GM12873 (cell line): ENCODE measurements around the gene C22orf31.

ENCODE experiments used
- TF ChIP-seq, protein P1 (sequence below): IDR thresholded peaks from 2 replicates; pipeline ENCODE4 v1.5.1; 2012; ENCODE audit warnings: low read depth, mild to moderate bottlenecking, moderate library complexity, low read length, control low read depth; ENCODE audit not compliant: insufficient read depth; ENCODE audit errors: missing control alignments

Gene C22orf31

DNA sequence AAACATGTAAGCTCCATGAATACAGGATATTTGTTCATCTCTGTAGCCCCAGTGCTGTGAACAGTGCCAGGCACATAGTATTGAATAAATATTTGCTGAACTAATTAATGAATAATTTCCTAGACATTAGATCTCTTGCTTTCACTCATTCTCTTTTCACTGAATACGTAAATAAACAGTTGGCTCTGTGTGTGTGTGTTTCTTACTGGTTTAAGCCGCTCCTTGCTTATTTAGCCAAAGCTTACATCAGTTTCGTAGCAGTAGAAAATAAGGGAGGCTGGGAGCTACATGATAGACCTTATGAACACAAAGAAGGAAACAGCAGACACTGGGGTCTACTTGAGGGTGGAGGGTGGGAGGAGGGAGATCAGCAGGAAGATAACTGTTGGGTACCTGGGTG, 28.4 kb upstream of the C22orf31 start:
- TF ChIP-seq, protein P1, sequence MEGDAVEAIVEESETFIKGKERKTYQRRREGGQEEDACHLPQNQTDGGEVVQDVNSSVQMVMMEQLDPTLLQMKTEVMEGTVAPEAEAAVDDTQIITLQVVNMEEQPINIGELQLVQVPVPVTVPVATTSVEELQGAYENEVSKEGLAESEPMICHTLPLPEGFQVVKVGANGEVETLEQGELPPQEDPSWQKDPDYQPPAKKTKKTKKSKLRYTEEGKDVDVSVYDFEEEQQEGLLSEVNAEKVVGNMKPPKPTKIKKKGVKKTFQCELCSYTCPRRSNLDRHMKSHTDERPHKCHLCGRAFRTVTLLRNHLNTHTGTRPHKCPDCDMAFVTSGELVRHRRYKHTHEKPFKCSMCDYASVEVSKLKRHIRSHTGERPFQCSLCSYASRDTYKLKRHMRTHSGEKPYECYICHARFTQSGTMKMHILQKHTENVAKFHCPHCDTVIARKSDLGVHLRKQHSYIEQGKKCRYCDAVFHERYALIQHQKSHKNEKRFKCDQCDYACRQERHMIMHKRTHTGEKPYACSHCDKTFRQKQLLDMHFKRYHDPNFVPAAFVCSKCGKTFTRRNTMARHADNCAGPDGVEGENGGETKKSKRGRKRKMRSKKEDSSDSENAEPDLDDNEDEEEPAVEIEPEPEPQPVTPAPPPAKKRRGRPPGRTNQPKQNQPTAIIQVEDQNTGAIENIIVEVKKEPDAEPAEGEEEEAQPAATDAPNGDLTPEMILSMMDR: no peak

DNA sequence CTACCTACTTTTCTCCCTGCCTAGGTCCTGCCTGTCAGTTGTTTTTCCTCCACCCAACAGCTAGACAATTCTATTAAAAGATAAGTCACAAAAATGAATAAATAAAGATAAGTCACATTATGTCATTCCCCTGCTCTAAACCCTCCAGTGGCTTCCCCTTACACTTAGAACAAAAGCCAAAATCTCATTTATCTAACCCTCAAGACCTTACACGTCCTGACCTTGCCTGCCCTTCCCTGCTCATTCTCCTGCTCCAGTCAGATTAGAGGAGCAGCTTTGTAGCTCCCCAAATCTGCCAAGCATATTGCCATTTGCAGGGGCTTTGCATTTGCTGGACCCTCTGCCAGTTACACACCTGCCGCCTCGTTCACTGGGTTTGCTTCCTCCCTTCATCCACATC, 27.9 kb upstream of the C22orf31 start:
- TF ChIP-seq, protein P1: no peak

DNA sequence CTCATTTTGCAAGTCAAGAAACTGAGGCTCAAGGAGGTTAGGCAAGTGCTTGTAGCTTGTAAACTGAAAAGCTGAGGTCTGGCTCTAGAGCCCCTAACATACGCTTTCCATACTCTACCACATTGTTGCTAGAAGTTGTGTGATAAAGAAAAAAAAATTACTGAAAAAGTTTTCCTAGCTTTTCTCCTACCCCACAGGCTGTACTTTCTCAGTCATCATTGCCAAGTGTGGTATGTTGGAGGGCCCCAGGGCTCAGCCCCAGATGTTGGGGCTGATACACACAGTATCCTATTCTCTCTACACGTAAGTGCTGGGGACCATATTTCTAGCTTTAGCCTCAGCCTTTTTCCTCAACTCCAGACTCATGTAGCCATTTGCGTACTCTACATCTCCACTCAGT, 27.2 kb upstream of the C22orf31 start:
- TF ChIP-seq, protein P1: no peak

DNA sequence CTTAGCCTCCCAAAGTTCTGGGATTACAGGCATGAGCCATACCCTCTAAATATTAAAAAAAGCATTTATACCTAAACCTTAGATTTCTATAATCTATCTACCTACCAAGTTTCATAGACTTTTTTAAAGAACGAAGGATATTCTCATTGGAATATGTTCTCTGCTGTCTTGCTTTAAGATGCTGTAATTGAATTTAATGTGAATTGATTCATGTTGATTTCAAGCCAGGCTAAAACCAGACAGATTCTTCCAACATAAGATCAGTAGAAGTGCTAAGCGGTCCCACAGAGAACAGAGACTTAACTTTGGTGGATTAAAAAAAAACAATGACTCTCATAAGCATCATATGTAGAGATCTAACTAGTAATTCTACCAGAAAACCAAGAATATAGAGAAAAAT, 25.4 kb upstream of the C22orf31 start:
- TF ChIP-seq, protein P1: no peak

DNA sequence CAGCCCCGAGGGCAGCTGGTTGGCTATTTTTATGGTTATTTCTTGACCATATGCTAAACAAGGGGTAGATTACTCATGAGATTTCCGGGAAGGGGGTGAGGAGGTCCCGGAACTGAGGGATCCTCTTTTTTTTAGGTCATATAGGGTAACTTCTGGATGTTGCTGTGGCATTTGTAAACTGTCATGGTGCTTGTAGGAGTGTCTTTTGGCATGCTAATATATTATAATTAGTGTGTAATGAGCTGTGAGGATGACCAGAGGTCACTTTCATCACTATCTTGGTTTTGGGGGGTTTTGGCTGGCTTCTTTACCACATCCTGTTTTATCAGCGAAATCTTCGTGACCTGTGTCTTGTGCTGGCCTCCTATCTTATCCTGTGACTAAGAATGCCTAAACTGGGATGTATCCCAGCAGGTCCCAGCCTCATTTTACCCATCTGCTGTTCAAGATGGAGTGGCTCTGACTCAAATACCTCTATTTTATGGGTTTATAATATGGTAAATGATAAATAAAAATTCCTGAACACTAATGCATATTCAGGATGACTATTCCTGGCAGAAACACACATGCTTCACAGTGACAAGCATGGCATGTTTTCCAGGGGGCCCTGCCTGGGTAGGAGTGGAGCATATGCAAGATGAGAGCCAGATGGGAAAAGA, 22.4 kb upstream of the C22orf31 start:
- TF ChIP-seq, protein P1: no peak

DNA sequence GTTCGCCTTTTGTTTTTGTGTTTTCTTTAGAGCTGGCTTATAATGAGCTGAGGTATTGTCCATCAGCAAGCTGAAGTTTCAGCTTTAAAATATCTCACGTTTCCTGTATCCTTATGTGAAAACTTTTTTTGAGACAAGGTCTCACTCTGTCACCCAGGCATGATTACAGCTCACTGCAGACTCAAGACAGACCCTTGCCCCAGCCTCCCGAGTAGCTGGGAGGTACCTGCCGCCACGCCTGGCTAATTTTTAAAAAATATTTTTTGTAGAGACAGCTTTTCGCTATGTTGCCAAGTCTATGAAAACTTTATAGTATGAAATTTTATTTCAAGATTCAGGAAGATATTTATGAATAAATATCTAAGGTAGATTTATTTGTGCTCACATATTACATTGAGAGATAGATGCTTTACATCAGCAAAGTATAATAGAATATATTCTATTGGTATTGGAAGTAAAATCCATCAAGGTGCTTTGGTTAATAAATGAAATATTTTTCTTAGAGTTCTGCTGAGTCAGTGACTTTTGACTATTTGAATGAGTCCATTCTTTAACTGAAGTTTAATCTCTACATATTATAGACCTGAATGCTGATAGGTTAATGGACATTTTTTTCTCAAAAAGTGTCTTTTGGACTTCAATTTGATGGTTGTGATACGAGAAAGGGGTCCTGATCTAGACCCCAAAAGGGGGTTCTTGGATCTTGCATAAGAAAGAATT, 21.4 kb upstream of the C22orf31 start:
- TF ChIP-seq, protein P1: no peak

DNA sequence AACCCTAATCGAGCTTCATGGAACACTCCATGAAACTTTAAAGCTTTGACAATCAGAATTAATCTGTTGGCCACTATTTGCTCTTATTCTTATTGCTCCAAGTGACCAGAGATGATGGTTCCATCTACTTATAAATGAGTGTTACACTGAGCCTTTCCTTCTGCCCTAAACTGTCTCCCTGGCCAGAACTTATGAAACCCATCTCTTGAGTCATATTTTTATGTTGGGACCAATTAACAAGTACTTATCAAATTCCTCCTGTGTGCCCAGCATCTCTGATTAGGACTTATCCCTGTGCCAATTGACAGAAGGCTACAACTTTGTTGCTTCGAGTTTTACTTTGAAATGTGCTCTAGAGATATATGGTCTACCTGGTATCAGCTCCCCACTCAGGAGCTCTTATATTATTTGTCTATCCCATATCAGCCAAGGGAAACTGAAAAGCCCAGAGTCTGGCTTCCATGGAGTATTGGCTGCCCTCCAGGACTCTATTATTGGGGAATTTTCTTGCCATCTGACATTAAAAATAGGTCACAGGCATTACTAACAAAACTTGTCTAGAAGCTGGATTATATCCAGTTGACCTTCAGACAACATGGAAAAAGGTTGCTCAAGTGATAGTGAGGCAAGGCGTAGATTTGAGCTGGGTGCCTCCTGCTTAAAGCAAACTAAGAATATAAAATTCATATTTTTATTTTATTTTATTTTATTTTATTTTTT, 20.0 kb upstream of the C22orf31 start:
- TF ChIP-seq, protein P1: no peak
